Pulmonary artery endothelial cell (primary cell): ENCODE results near the gene KLHL26. TPM values are rescaled to one million over a fixed set of nuclear protein-coding genes. Genes with fewer than 3 reads are reported as not detected.

ENCODE experiments used
- DNase-seq: peaks from one replicate; pipeline ENCODE4 v3.0.0-alpha.2; 2011; ENCODE audit warnings: low read depth, low spot score
- total RNA-seq: library from RNA; depleted of rRNA; stranded (reverse); fragments of >200 nt; gene quantifications from 2 replicates; pipeline ENCODE4 v1.2.3, GENCODE V29; 2014

Gene KLHL26
- total RNA-seq, 1 donor from 2014 or later: 6.2 TPM

DNA sequence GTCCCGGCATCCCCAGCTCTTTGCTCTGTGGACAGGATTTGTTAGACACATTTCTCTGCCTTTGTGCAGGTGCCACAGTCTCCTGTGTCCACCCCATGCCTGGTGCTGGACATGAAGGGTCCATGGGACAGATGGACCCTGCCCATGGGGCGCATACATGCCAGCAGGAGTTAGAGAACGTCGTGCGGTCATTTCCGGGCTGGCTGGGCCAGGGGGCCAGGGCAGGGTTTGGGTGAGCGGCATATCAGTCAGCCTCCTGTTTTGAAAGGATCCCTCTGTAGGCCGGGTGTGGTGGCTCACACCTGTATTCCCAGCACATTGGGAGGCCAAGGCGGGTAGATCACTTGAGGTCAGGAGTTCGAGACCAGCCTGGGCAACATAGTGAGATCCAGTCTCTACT, 11.0 kb downstream of the KLHL26 start:
- no peak for DNase-seq

DNA sequence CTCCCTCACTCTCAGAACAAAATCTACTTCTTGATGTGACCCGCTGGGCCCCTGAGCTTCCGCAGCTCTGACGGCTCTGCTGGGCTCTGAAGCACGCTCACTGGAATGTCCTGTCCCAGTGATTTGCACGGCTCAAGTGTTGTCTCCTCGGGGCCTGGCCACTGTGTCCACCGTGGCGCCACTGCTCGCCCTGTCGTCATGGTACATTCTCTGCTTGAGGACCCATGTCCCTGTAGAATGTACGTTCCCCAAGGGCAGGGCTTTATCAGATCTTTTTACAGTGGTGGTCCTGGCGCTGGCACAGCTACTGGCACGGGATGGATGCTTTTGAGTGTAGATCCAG, 12.1 kb downstream of the KLHL26 start:
- no peak for DNase-seq

DNA sequence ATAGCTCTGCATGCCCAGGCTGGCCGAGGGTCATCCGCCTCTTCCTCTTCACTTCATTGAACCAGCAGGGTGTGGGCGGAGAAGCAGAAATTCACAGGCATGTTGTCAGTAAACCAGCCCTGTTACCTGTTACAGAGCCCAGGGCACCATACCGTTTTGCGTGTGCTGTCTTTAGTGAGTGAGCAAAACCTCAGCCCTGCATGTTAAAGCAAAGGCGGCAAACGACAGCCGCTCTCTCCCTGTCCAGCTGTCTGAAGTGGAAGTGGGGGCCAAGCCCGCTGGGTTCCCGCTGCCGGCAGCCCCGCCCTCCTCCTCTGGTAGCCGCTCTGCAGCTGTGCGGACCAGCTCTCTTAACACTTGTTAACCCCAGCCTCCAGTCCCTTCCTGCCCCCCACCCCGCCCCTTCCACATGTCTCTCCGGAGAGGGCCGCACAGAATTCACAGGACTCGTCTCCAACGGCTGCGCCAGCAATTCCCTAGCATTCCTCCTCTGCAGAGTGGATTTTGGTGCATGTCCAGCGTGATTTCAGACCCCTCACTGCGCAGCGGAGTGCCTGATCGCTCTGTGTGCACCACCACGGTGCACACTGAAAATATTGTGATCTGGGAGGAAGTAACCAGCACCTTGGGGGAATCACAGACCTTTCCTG, 12.7 kb downstream of the KLHL26 start:
- DNase-seq: no peak

DNA sequence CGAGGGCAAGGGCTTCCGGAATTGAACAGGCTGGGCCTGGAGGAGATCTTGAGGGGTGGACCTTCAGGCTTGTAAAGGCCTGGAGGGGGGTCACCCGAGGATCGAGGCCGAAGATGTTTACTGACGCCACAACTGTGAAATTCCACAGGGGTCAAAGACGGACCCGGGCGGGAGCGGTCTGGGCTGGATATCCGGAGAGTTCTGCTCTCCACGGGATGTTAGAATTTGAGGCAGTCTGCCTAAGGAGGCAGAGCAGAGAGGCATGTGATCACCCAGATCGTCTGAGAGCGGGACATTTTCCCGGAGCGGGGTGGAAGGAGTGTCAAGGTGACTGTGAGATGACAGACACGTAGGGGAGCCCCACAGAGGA, 13.2 kb downstream of the KLHL26 start:
- DNase-seq: no peak

DNA sequence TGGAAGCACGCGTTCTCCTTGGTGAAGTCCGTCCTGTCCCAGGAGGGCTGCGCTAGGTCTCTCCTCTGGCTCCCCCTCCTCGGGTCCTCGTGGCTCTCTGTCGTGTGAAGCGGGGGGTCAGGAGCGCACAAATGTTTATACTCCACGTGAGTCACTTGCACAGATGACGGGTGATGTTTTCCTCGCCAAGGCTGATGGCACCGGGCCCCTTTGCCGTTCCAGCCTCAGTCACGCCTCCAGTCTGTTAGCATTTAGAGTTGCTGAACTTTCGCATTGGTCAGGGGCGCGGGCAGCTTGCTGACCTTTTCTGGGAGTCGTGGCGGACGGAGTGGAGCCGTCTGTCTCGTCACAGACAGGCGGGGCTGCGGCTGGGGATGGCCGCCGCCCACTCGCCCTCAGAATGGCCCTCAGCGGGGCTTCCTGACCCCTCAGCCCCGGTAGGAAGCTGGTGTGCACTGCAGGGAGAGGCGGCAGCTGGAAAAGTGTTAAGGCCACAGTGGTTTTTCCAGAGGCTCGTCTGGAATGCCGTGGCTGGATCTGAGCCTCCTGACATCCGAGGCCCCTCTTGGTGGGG, 13.7 kb downstream of the KLHL26 start:
- no peak for DNase-seq

DNA sequence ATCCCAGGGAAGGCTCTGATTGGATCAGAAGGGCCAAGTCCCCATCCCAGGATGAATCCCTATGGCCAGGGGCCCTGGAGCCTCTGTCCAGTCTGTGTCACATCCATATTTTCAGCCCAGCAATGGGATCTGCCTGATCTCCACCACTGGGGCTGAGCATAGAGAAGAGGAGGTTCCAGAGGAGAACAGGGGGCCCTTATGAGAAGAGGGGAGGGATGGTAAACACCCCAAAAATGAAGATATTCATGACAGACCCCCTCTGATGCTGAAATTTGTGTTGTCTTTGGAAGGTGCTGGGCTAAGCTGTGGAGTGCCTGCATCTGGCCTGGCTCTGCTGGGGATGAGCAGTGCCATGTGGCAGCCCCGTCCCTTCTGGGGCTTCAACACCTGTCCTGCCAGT, 14.5 kb downstream of the KLHL26 start:
- no peak for DNase-seq

DNA sequence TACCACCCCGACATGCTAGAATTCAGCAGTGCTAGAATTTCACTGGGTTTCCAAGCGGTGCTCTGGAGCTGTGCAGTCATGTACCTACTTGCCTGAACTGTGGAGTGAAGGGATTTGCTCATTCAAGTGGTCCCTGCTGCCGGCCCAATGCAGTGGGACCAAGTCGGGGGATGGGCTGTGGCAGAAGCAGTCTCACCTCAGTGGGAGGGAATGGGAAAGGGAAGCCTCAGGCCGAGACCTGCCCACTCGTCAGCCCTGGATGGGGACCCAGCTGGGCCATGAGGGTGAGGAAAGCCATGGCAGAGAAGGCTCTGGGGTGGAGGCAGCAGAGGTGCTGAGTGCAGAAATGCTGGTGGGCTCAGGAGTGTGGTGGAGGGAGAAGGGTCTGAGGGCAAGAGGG, 14.9 kb downstream of the KLHL26 start:
- DNase-seq: no peak

DNA sequence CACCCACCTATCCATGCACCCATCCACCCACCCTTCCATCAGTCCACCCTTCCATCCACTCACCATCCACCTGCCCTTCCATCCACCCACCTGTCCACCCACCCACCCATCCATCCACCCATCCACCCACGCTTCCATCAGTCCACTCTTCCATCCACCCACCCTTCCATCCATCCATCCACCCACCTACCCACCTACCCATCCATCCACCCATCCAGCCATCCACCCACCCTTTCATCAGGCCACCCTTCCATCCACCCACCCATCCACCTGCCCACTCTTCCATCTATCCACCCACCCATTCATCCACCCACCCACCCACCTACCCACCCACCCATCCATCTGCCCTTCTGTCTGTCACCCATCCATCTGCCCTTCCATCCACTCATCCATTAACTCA, 17.0 kb downstream of the KLHL26 start:
- no peak for DNase-seq

DNA sequence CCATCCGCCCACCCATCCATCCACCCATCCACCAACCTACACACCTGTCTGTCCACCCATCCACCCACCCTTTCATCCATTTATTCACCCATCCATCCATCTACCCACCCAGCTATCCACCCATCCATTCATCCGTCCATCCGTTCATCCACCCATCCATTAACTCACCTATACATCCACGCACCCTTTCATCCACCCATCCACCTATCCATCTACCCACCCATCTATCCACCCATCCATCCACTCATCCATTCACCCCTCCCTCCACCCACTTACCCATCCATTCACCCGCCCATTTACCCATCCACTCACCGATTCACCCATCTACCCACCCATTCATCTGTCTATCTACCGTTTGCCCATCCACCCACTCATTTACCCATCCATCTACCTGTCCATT, 17.6 kb downstream of the KLHL26 start:
- DNase-seq: no peak

DNA sequence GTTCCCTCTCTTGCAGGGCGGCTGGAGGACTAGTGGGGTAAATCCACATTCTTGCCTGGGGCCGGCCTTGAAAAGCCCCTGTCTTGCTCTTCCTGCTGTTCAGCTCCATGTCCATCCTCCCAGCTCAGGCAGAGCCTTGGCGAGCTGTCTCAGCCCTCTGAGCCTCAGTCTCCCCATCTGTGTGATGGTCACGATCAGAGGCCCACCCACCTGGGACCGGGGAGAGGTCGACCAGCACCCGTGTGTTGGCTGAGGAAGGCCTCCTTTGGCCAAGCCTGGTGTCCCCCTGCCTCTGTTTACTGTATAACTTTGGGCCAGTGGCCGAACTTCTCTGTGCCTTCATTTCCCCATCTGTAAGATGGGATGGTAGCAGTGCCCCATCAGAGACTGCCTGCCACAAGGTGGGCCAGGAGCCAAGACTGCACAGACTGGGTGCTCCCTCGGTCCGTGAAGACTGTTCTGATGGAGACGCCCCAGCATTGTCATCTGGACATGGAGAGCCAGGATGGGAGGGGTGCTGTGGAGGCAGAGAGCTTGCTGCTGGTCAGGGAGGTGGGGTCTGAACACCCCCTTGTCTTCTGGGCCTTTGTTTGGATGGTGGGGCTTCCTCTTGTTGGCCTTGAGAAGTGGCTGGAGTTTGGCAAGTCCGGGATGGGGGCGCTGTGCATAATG, 18.5 kb downstream of the KLHL26 start:
- no peak for DNase-seq

DNA sequence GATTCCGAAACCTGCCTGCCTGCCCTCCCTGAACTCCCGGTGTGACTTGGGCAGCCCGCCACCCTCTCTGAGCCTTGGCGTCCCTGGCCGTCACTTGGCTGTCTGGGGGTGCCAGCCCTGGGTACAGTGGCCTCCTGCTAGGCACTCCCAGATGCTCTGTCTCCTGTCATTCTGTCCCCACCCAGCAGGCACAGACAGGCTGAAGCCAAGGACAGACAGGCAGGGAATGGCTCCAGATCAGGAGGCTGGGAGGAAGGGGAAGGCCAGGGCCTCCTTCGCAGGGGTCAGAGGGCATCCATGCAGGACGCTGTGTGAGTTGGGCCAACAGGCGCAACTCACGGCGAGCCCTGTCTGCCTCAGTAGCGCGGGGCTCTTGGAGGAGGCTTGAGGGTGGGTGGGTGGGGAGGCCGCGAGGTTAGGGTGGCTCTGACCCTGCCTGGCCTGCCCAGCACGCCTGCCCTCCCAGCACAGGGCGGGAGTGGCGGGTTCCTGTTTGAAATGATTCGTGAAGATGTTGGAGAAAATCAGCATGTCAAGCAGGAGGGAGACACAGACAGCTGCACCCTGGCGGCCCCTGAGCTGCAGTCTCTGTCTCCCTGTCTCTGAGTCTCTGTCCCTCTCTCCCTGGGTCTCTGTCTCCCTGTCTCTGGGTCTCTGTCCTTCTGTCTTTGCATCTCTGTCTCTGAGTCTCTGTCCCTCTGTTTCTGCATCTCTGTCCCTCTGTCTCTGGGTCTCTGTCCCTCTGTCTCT, 19.7 kb downstream of the KLHL26 start:
- DNase-seq: no peak

DNA sequence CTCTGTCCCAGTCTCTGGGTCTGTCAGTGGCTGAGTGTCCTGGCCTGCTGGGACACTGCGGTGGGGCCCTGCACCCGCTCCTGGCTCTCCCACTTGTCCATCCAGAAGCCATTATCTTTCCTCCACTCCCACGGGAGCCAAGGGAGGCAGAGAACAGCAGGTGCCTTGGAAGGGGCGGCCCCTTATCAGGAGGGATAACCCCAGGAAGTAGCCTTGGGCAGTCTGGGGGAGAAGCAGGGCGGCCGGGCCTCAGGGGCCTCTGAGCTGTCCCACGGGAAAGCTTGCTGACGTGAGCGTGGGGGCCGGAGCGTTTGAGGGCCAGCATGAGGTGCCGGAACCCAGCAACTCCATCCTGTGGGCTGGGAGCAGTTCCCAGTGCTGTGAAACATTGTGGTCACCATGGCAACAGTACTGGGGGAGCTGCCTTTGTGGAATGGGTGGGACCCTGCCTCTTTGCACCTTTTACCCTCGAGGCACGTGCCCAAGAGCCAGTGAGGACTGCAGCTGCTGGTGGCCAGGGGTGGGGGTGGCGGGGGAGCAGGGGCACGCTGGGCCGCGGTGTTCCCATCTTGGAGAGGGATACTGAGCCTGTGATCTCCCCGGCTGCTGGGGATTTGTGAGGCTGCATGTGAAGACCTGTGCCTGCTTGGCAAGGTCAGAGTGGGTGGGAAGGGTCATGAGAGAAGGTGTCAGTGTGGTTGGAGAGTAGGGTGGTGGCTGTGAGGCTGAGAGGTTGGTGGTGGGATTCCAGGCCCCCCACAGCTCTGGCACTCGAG, 20.9 kb downstream of the KLHL26 start:
- no peak for DNase-seq

DNA sequence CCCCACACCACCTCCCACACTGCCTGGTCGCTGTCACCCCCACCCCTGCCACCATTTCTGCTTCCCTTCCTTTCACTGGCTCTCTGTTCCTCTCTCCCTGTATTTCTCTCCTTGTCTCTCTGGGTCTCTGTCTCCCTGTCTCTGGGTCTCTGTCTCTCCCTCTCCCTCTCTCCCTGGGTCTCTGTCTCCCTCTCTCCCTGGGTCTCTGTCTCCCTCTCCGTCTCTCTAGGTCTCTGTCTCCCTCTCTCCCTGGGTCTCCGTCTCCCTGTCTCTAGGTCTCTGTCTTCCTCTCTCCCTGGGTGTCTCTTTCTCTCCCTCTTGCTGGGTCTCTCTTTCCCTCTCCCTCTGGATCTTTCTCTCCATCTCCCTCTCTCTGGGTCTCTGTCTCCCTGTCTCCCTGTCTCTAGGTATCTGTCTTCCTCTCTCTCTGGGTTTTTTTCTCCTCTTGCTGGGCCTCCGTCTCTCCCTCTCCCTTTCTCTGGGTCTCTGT, 21.6 kb downstream of the KLHL26 start:
- no peak for DNase-seq

DNA sequence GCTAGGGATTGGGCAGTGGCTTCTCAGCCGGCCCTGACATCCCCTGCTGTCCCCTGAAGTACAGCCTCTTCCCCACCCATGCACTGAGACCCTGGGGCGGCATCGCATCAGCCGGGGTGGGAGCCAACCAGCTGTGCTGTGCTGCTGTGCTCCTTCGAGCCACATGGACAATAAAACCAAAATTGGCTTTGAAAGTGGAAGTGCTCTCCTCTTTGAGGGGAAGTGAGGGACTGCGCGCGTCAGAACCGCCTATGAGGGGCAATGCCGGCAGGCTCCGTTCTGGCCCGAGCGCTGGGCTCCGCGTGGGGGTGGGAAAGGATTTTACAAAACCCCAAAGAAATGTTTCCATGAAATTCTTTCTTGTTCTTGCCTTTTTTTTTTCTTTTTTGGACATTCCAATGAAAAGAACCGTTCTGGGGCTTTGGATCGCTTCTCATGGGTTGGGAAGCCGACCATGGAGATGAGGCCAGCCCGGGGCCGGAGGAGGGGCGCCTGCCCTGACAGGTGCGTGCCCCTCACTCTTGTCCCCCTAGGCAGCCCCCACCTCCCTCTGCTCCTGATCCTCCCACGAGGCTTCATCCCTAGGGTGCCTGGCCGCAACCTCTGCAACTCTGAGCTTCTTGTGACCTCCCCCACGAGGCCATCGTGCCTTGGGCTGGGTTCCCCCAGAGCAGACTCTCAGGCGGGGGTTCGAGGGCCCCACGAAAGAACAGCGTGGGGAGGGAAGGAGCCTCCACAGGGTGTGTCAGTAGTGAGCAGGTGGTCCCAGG, 22.6 kb downstream of the KLHL26 start:
- no peak for DNase-seq

DNA sequence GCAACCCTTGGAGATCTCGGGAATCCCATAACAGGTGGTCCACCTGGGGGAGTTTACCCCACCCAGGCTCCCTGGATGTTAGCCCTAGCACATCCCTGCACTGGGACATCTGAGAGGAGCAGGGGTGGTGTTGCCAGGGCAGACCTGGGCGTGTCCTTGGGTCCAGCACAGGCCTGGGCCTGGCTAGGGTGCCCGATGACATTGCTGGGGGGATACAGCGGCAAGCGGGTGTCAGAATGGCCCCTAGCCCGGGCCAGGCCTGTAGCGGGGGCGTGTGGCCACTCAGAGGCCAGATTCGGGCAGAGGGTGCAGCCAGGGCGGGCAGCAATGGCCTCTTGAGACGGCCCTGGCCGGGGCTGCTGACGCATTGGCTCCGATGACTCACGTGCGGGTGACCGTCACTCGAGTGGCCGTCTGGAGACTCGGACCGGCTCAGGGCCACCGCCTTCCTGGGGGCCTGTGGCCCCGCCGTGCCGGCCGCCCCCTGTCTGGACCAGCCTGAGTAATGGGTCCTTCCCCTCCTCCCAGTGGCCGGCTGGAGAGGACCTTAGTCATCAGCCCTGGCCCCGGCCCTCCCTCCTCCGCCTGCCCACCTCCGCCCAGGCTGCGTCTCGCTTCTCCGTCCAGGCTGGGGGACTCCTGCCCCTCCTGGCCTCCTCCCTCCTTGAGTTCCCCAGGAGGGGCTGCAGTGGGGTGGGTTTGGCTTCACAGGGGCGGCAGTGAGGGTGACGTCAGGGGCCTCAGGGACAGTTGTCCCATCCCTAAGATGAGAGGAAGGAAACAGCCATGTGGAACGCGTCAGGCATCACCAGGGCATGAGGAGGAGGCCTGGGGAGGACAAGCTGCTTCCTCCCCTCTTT, 23.5 kb downstream of the KLHL26 start:
- DNase-seq: no peak

DNA sequence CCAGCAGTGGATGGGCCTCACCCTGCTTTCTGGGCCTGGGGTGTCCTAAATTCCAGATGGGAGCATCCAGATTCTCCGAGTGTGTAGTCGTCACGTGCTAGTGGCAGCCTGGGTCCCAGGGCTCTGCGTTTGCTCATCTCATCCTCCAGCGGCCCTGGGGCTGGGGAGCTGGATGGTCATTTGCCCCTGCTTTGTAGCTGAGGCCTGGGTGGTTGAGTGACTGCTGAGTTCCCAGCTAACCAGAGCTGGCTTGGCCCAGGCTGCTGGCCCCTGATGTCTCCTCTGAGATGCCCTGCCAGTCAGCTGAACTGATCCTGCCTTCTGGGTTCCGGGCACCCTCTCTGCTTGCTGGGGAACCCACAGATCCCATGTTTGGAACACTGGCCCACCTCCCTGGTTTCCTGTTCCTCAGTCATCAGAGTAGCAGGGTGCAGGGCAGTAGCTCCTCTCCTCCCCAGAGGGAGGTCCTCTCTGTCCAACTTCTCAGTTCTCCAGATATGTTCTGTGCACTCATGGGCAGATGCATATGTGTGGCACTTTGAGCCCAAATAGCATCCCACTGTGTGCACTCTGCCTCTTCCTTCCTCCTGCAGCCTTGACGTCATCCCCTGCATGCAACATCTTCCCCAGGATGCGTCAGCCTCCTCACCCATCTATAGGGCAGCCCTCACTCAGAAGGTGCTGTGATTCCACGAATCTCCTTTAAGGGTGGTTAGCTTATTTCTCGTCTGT, 24.3 kb downstream of the KLHL26 start:
- DNase-seq: no peak

DNA sequence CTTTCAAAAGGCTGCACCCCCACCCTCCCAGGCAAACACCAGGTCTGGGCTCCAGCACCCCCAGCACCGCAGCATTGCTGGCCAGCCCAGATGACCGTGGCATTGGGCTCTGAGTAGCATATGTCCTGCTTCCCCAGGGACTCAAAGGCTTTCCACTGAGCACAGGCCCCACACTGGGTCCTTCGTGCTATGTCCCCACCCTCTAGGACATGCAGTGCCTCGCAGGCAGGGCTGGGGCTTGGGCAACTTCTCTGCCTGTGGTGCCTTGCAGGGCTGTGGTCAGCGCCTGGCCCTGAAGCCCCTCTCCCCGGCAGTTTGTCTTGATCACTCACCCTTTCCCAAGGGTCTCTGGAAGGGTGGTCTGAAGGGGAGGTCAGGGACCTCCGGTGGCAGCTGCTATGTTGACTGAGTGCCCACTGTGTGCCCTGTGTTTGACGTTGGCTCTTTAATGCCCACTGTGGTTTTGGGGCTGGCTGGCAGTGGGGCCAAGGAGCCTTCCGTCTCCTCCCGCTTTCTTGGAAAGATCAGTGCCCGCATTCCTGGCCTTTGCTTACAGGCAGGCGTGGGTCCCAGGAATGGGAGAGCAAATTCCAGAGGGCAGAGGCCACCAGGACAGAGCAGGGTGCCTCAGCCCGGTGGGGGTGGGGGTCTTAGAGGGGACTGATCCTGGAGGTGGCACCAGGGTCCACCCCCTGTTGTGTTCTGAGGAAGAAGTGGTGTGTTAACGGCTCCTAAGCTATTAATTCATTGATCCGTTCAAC, 26.3 kb downstream of the KLHL26 start:
- no peak for DNase-seq

DNA sequence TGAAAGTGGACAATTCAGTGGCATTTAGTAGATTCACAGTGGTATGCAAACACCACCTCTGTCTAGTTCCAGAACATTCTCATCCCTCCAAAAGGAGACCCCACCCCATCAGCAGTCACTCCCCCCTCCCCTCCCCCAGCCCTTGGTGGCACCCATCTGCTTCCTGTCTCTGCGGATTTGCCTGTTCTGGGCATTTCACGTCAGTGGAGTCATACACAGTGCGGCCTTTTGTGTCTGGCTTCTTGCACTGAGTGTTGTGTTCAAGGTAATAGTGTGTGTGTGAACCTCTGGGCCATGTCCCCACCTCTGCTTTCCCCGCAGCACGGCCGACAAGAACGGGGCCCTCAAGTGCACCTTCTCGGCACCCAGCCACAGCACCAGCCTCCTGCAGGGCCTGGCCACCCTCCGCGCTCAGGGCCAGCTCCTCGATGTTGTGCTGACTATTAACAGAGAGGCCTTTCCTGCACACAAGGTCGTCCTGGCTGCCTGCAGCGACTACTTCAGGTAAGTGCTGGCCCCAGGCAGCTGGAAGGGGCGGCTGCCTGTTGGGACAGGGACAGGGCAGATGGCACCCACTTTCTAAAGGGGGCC, 27.2 kb downstream of the KLHL26 start:
- DNase-seq: no peak
